Measurements from ENCODE around the gene DCAF10.
A peak's percentile ranks its signal among the peaks of the same experiment; 100 is the strongest.
"Not testable (repeated sequence)": the region's sequence is repeated elsewhere in the genome, so short reads cannot be mapped to it uniquely, and the experiment has no call there.

DCAF10 gene

GRCh38 chr9:37800631-37801286 lies at the start of gene DCAF10:
Gene DCAF10 (plus strand): TSS chr9:37800797. CDS start chr9:37800867, 70 bp downstream.
- Mint-ChIP-seq H3K9me3 (no peaks in the 10 kb centered on the region), H3K27ac (peak within 1 kb of the TSS; percentile 84), H3K4me1 (peaks cover 18% of the 10 kb centered on the region), H3K4me3 (peak within 1 kb of the TSS; percentile 93), H3K36me3 (peaks cover 8% of the 10 kb centered on the region), H3K27me3 (no peaks in the 10 kb centered on the region)
- ATAC-seq (ENCODE audit: low read depth): peak; percentile 82
- peak; percentile 92 to 98 for DNase-seq (ENCODE audit: low spot score in 2 of 2)

- Mint-ChIP-seq H3K4me3 (peak overlapping the region; percentile 5), H3K4me1 (peaks cover 12% of the 10 kb centered on the region), H3K9me3 (no peaks in the 10 kb centered on the region), H3K27ac (no peak overlapping the region), H3K36me3 (no peaks in the 10 kb centered on the region), H3K27me3 (no peaks in the 10 kb centered on the region)
- ATAC-seq (ENCODE audit: low read depth) (no peak), DNase-seq (ENCODE audit: low spot score in 2 of 2) (no peak)
Observed at GRCh38 chr9:37751186-37751585, 49.4 kb upstream of the DCAF10 start.

GRCh38 chr9:37751704-37752103 lies 48.9 kb upstream of the DCAF10 start:
- H3K27me3 Mint-ChIP-seq; ATAC-seq (ENCODE audit: low read depth): not testable (repeated sequence)
- peaks cover 12% of the 10 kb centered on the region for H3K4me1 Mint-ChIP-seq

GRCh38 chr9:37752112-37752511 lies 48.5 kb upstream of the DCAF10 start:
- DNase-seq (ENCODE audit: low spot score in 2 of 2); H3K36me3 Mint-ChIP-seq; H3K27me3 Mint-ChIP-seq; H3K27ac Mint-ChIP-seq; H3K4me3 Mint-ChIP-seq; ATAC-seq (ENCODE audit: low read depth); H3K9me3 Mint-ChIP-seq: not testable (repeated sequence)
- H3K4me1 Mint-ChIP-seq: peaks cover 12% of the 10 kb centered on the region

More at GRCh38 chr9:37751704-37752103, 48.9 kb upstream of the DCAF10 start:
- H3K27ac Mint-ChIP-seq; H3K36me3 Mint-ChIP-seq; DNase-seq (ENCODE audit: low spot score in 2 of 2); H3K4me3 Mint-ChIP-seq; H3K9me3 Mint-ChIP-seq: not testable (repeated sequence)

- Mint-ChIP-seq H3K27me3 (no peaks in the 10 kb centered on the region), H3K36me3 (no peaks in the 10 kb centered on the region), H3K9me3 (no peaks in the 10 kb centered on the region), H3K4me1 (peaks cover 12% of the 10 kb centered on the region), H3K4me3 (peak overlapping the region; percentile 95), H3K27ac (peak overlapping the region; percentile 85)
- no peak for ATAC-seq (ENCODE audit: low read depth)
- DNase-seq (ENCODE audit: low spot score in 2 of 2): no peak
Observed at GRCh38 chr9:37752642-37753488, 47.7 kb upstream of the DCAF10 start.

- Mint-ChIP-seq H3K9me3 (no peaks in the 10 kb centered on the region), H3K27me3 (no peaks in the 10 kb centered on the region), H3K4me3 (peak within 1 kb of the TSS; percentile 95), H3K4me1 (peaks cover 12% of the 10 kb centered on the region), H3K36me3 (no peaks in the 10 kb centered on the region), H3K27ac (peak within 1 kb of the TSS; percentile 85)
- ATAC-seq (ENCODE audit: low read depth): peak; percentile 91
- DNase-seq (ENCODE audit: low spot score in 2 of 2): peak; percentile 46 to 60
Observed at GRCh38 chr9:37753489-37754190, 47.0 kb upstream of the DCAF10 start, which contains the start of gene TRMT10B. Gene TRMT10B (plus strand): TSS chr9:37753805. CDS start chr9:37761932, 8,127 bp downstream.

GRCh38 chr9:37758747-37759146 lies 41.9 kb upstream of the DCAF10 start:
- no peak for DNase-seq (ENCODE audit: low spot score in 2 of 2)
- no peaks in the 10 kb centered on the region for H3K27me3 Mint-ChIP-seq
- peaks cover 9% of the 10 kb centered on the region for H3K36me3 Mint-ChIP-seq

GRCh38 chr9:37760416-37761161 lies 40.0 kb upstream of the DCAF10 start:
- Mint-ChIP-seq H3K36me3 (peaks cover 17% of the 10 kb centered on the region), H3K27ac (no peak overlapping the region)
- ATAC-seq (ENCODE audit: low read depth): no peak

More at GRCh38 chr9:37758747-37759146, 41.9 kb upstream of the DCAF10 start:
- Mint-ChIP-seq H3K9me3 (no peaks in the 10 kb centered on the region), H3K4me3 (no peak overlapping the region), H3K4me1 (peaks cover 12% of the 10 kb centered on the region), H3K27ac (no peak overlapping the region)
- ATAC-seq (ENCODE audit: low read depth): no peak

GRCh38 chr9:37761511-37761910 lies 39.1 kb upstream of the DCAF10 start:
- Mint-ChIP-seq H3K9me3 (no peaks in the 10 kb centered on the region), H3K36me3 (peaks cover 17% of the 10 kb centered on the region), H3K4me3 (no peak overlapping the region), H3K4me1 (no peaks in the 10 kb centered on the region), H3K27me3 (no peaks in the 10 kb centered on the region), H3K27ac (no peak overlapping the region)
- ATAC-seq (ENCODE audit: low read depth): no peak
- DNase-seq (ENCODE audit: low spot score in 2 of 2): no peak

More at GRCh38 chr9:37760416-37761161, 40.0 kb upstream of the DCAF10 start:
- H3K4me3 Mint-ChIP-seq: no peak overlapping the region
- no peaks in the 10 kb centered on the region for H3K9me3 Mint-ChIP-seq
- H3K27me3 Mint-ChIP-seq: no peaks in the 10 kb centered on the region
- DNase-seq (ENCODE audit: low spot score in 2 of 2): no peak
- H3K4me1 Mint-ChIP-seq: no peaks in the 10 kb centered on the region

GRCh38 chr9:37765263-37765662 lies 35.3 kb upstream of the DCAF10 start:
- DNase-seq (ENCODE audit: low spot score in 2 of 2); H3K27ac Mint-ChIP-seq; H3K4me3 Mint-ChIP-seq; ATAC-seq (ENCODE audit: low read depth); H3K4me1 Mint-ChIP-seq; H3K9me3 Mint-ChIP-seq; H3K27me3 Mint-ChIP-seq: not testable (repeated sequence)
- peaks cover 21% of the 10 kb centered on the region for H3K36me3 Mint-ChIP-seq

GRCh38 chr9:37769306-37769705 lies 31.3 kb upstream of the DCAF10 start:
- Mint-ChIP-seq H3K4me1 (no peaks in the 10 kb centered on the region), H3K36me3 (peaks cover 15% of the 10 kb centered on the region), H3K27ac (no peak overlapping the region), H3K9me3 (no peaks in the 10 kb centered on the region), H3K27me3 (no peaks in the 10 kb centered on the region), H3K4me3 (no peak overlapping the region)
- ATAC-seq (ENCODE audit: low read depth) (no peak), DNase-seq (ENCODE audit: low spot score in 2 of 2) (no peak)

- Mint-ChIP-seq H3K4me1 (no peaks in the 10 kb centered on the region), H3K36me3 (peaks cover 12% of the 10 kb centered on the region), H3K9me3 (no peaks in the 10 kb centered on the region), H3K27me3 (no peaks in the 10 kb centered on the region), H3K27ac (no peak overlapping the region), H3K4me3 (no peak overlapping the region)
- DNase-seq (ENCODE audit: low spot score in 2 of 2): no peak
- no peak for ATAC-seq (ENCODE audit: low read depth)
Observed at GRCh38 chr9:37769995-37770394, 30.6 kb upstream of the DCAF10 start.

GRCh38 chr9:37775216-37775919 lies 25.2 kb upstream of the DCAF10 start:
- Mint-ChIP-seq H3K36me3 (peaks cover 15% of the 10 kb centered on the region), H3K4me3 (no peak overlapping the region), H3K27me3 (no peaks in the 10 kb centered on the region), H3K9me3 (no peaks in the 10 kb centered on the region), H3K27ac (no peak overlapping the region), H3K4me1 (peaks cover 6% of the 10 kb centered on the region)
- ATAC-seq (ENCODE audit: low read depth) (no peak), DNase-seq (ENCODE audit: low spot score in 2 of 2) (no peak)
